LNCAP (cell line): ENCODE measurements around the gene TRA2A.

ENCODE experiments used
- TF ChIP-seq, protein P1 (sequence below): fragments of 450-650 bp; IDR thresholded peaks from 2 replicates; pipeline ENCODE4 v1.5.1; 2017; ENCODE audit warnings: mild to moderate bottlenecking

The TRA2A gene

DNA sequence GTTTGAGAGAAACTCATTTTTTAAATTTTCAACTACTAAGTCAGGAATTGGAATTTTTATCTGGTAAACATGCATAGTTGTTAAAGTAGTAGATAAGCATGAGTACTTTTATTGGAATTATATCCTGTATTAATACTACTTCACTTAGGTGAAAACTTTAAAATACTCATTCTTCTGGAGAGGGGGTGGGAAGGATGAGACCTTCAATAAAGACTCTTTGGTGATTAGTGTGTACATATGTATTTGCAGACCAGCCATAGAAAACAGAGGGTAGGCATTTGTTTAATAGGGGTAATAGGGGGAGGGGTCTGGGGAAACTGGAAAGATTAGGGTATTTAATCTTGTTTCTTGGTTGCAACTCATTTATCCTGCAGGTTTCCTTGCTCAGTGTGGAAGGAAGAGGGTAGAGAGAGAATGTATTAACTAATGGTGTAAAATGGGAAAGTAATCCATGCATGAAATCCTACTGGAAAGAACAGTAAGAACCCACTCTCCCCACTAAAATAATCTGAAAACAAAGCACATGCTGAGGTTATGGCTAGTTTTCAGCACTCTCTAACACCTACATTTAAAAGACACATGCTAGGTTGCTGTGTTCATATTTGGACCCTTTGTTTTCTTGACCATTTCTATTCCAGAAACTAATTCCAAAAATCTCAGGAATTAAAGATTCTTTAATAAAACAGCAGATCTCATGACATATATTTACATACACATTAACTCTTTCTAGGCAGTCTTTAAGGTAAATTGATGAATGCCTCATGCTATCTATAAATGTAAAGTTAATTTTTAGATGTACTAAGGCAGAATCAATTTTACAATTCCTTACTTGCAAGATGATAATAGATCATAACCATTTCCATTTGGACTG, 55.3 kb downstream of the TRA2A start:
- TF ChIP-seq, protein P1, sequence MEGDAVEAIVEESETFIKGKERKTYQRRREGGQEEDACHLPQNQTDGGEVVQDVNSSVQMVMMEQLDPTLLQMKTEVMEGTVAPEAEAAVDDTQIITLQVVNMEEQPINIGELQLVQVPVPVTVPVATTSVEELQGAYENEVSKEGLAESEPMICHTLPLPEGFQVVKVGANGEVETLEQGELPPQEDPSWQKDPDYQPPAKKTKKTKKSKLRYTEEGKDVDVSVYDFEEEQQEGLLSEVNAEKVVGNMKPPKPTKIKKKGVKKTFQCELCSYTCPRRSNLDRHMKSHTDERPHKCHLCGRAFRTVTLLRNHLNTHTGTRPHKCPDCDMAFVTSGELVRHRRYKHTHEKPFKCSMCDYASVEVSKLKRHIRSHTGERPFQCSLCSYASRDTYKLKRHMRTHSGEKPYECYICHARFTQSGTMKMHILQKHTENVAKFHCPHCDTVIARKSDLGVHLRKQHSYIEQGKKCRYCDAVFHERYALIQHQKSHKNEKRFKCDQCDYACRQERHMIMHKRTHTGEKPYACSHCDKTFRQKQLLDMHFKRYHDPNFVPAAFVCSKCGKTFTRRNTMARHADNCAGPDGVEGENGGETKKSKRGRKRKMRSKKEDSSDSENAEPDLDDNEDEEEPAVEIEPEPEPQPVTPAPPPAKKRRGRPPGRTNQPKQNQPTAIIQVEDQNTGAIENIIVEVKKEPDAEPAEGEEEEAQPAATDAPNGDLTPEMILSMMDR, result no peak

- TF ChIP-seq, protein P1, result no peak
These were observed 56.3 kb downstream of the TRA2A start for GRCh38 chr7:23475576-23475839.

DNA sequence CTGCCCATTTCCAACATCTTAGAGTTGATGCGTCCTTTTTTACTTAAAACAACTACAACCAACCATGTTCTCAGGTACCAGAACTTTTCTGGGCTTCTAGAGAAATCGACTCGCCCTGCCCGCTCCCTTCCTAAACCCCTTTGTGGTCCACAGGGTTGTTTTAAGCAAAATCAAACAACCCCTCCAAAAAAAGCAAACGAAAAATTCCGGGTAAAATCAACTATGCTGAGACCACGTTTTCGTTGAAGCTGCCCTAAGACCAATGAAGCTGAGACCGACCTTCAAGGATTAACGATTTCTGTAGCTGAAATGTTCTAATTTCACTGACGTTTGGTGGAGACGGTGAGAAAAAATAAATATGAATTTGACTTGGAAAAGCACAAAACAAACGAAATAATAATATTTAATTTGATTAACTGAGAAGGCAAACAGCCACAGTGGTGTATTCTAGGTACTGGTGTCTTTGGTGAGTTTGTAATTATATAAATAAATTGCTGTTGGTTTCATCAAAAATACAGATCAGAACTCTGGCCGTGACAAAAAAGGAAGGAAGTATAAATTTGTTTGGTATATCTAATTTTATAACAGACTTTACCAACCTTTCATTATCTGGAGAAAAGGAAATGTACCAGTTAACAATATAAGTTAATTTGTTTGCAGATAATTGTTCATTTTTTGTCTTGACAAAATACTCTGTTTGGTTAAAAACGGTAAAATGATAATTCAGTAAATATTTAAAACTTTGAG, 56.8 kb downstream of the TRA2A start:
- TF ChIP-seq, protein P1, result no peak

DNA sequence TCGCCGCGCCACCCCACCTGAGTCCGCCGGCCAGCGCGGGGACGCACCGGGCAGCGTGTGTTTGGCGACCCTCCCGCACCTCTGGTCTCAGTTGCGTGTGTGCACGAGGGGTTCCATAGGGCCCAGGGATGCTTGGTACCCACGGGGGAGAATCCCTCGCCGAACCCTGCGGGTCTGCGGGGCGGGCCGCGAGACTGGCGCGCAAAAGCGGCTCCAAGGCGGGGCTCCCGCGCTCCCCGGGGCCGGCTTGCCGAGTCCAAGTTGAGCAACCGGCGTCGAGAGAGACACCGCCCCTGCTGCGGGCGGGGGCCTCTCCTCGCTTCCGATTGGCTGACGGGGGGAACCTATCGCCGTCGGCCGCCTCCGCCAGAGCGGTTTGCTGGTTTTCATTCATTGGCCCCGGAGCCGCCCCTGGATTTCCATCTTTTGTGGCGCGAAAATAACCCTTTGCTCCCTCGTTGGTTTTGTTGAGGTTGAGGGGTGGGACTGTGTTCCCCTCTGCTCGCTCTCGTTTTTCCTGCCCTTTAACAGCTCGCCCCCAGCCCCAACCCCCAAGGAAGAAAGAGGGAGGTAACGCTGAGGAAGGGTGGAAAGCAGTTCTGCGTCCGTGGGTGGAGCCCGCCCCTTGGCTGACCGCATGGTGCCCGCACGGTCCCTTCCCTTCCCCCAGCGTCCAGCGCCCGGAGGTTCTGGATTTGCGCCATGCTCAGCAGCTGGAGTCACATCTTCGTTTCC, 57.5 kb downstream of the TRA2A start:
- TF ChIP-seq, protein P1, result no peak

- TF ChIP-seq, protein P1, result no peak
These were observed 58.0 kb downstream of the TRA2A start for GRCh38 chr7:23473844-23474093.

DNA sequence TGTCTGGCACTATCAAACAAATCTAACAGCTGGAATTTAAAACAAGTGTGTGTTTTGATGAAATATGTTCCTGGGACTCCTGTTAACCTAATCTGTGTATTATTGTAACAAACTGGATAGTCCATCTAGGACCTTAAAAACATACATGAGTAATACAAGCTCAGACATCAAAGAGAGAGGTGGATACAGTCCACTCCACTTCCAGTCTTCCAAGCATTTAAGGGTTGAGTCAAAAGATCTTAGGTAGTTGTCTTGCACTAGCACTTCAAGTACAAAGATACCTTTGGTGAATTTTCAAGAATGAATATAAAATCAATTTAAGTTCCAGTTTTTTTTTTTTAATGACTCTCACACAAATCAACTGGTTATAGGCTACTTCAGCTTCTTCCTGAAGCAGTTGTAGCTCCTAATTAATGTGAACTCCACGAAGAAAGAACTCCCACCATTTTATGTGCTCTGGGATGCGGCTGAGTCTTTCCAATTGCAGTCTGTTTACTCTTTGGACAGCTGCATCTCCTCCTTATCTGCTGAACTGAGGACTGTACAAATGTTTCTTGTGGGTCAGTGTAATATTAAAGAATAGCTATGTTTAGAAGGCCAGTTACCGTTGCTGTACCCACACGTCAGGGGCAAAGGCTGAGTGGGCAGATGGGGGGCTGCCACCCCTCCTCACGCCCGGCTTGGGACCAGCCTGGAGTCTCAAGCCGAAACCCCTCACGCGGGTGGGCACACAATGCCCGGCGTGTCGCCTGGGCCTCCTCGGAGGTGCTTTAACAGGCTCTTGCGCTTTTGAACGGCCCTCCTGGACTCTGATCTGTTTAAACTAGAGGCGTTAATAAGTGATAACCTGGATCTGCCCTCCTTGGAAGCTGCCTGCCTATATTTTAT, 58.6 kb downstream of the TRA2A start:
- TF ChIP-seq, protein P1, result no peak

DNA sequence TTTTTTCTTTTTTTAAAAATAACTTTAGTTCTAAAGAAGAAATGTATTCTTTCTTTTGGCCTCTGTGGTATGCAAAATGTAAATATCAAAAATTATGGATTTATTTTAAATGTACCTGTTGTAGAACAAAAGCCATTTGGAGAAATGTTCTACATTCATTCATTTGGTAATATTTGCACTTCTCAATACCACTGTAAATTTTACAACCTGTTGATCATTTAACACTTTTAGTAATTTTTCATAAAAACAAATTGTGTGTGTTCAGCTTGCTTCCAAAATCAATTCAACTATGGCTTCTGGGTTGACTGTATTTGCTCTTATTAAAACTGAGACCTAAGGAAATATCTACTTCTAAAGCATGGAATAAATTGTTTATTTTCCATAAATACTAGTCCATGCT, 59.2 kb downstream of the TRA2A start:
- TF ChIP-seq, protein P1, result no peak
